Fibroblast of villous mesenchyme (primary cell): Measurements from ENCODE around the gene PDZD2. TPM values are rescaled to one million over a fixed set of nuclear protein-coding genes. Genes with fewer than 3 reads are reported as not detected.

ENCODE experiments used
- DNase-seq: peaks from one replicate; pipeline ENCODE4 v3.0.0-alpha.2; 2010; ENCODE audit warnings: low read depth
- H3K4me3 ChIP-seq: 2 replicates; pipeline ENCODE4 v1.5.1; 2011; ENCODE audit warnings: low read depth, mild to moderate bottlenecking, low read length
- total RNA-seq: library from RNA; depleted of rRNA; stranded (reverse); fragments of >200 nt; gene quantifications from 2 replicates; pipeline ENCODE4 v1.2.3, GENCODE V29; 2012
- TF ChIP-seq, protein P1 (sequence below): IDR thresholded peaks from 2 replicates; pipeline ENCODE4 v1.5.1; 2012; ENCODE audit warnings: low read depth, mild to moderate bottlenecking, low read length; ENCODE audit not compliant: insufficient read depth

Gene PDZD2
- total RNA-seq, 1 donor = 2.6 TPM

DNA sequence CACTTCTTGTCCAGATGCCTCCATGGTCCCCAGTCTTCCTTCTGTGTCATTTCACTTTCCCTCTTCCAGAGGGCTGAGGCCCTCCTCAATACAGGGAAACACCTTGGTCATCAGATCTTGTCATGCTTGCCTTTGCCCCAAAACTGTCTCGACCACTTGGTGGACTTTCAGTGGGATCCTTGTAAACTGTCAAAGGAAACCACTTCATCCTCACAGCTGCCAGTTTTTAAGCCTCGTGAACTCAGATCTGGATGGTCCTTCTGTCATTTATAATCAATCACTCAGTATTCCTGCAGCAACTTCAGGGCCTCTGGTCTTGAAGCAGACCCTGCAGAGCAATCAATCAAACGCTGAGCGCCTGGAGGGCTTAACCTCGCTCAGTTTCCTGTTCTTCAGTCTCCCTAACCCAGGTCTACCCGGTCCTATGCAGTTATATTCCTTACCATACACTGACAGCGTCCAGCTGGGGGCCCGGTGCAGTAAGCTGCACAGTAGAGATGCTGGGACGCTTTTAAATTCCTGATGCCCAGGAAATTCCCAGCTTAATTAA, 460.6 kb downstream of the PDZD2 start:
- no peak overlapping the region for H3K4me3 ChIP-seq
- DNase-seq = no peak
- TF ChIP-seq, protein P1, sequence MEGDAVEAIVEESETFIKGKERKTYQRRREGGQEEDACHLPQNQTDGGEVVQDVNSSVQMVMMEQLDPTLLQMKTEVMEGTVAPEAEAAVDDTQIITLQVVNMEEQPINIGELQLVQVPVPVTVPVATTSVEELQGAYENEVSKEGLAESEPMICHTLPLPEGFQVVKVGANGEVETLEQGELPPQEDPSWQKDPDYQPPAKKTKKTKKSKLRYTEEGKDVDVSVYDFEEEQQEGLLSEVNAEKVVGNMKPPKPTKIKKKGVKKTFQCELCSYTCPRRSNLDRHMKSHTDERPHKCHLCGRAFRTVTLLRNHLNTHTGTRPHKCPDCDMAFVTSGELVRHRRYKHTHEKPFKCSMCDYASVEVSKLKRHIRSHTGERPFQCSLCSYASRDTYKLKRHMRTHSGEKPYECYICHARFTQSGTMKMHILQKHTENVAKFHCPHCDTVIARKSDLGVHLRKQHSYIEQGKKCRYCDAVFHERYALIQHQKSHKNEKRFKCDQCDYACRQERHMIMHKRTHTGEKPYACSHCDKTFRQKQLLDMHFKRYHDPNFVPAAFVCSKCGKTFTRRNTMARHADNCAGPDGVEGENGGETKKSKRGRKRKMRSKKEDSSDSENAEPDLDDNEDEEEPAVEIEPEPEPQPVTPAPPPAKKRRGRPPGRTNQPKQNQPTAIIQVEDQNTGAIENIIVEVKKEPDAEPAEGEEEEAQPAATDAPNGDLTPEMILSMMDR = no peak

- no peak overlapping the region for H3K4me3 ChIP-seq
- TF ChIP-seq, protein P1 = no peak
- DNase-seq = no peak
These were observed 461.3 kb downstream of the PDZD2 start for GRCh38 chr5:32100230-32100629.

GRCh38 chr5:32100691-32101302, 461.9 kb downstream of the PDZD2 start:
- TF ChIP-seq, protein P1 = no peak
- no peak for DNase-seq
- H3K4me3 ChIP-seq = no peak overlapping the region

- DNase-seq = no peak
- TF ChIP-seq, protein P1 = no peak
- H3K4me3 ChIP-seq = no peak overlapping the region
These were observed 463.5 kb downstream of the PDZD2 start for GRCh38 chr5:32102254-32102986.

DNA sequence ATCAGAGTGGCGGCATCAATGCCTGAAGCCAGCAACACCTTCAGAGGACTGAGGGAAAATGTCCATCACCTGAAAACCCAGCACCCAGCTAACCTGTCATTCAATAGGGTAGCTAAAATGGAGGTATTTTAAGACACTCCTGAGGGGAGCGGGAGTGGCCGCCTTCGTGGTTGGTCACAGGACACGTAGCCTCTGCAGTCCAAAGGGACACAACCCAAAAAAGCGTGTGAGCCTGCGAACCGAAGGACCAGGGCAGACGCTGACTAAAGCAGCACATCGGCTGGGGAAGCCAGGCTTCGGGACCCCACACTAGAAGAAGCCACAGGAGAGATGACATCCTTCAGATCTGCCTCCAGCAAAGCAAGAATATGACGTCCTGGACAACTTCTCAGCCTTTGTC, 464.6 kb downstream of the PDZD2 start:
- TF ChIP-seq, protein P1 = no peak

DNA sequence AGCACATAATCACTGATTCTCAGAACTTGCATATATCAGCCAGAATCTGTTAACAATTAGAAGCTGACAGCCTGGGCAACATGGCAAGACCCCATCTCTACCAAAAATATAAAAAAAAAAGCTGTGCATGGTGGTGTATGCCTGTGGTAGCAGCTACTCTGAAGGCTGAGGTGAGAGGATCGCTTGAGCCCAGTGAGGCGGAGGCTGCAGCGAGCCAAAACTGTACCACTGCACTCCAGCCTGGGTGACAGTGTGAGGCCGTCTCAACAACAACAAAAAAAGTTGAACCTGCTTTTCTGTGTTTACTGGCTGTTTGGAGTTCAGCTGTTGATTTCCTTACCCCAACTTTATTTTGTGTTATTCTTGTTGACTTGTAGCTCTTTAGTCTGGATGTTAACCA, 468.4 kb downstream of the PDZD2 start:
- TF ChIP-seq, protein P1 = no peak
- no peak for DNase-seq

More for the DNA sequence above, 464.6 kb downstream of the PDZD2 start:
- no peak for DNase-seq
- H3K4me3 ChIP-seq = no peak overlapping the region

More for the DNA sequence above, 468.4 kb downstream of the PDZD2 start:
- H3K4me3 ChIP-seq = no peak overlapping the region
